Measurements from ENCODE around the gene TMEM245. TPM values are rescaled to one million over a fixed set of nuclear protein-coding genes. Genes with fewer than 3 reads are reported as not detected.

Gene TMEM245
- total RNA-seq, 1 donor from 2014 or later: 52.2 TPM

- no peak overlapping the region for H3K4me3 ChIP-seq (ENCODE audit: insufficient read depth, low read depth, low read length)
- FAIRE-seq (no peak), DNase-seq (ENCODE audit: low read depth) (no peak)
- no peak for TF ChIP-seq EZH2 (IDR thresholded peaks at IDR 0.05; ENCODE audit: insufficient read depth, low read length)
- TF ChIP-seq CTCF (IDR thresholded peaks at IDR 0.05; ENCODE audit: insufficient read depth, low read depth, low read length): no peak
- peaks cover 5% of the 10 kb centered on the region for H3K4me1 ChIP-seq (ENCODE audit: insufficient read depth, low read length)
- H4K20me1 ChIP-seq (ENCODE audit: insufficient read depth, low read length): peaks cover 47% of the 10 kb centered on the region
- Mint-ChIP-seq H3K4me3 (ENCODE audit: unreplicated experiment) (no peak overlapping the region), H3K9me3 (ENCODE audit: unreplicated experiment) (peaks cover 9% of the 10 kb centered on the region), H3K27me3 (ENCODE audit: low read depth, unreplicated experiment) (no peaks in the 10 kb centered on the region), H3K4me1 (ENCODE audit: low read depth, unreplicated experiment) (peaks cover 8% of the 10 kb centered on the region), H3K36me3 (ENCODE audit: low read depth, unreplicated experiment) (peaks cover 16% of the 10 kb centered on the region), H3K27ac (ENCODE audit: unreplicated experiment) (no peak overlapping the region)
- no peak overlapping the region for H3K4me2 ChIP-seq (ENCODE audit: low read length)
- no peak overlapping the region for H2AFZ ChIP-seq (ENCODE audit: low read depth, low read length)
- peaks cover 5% of the 10 kb centered on the region for H3K9me3 ChIP-seq (ENCODE audit: insufficient read depth, low read depth, low read length)
- H3K36me3 ChIP-seq (ENCODE audit: insufficient read depth, low read length): no peaks in the 10 kb centered on the region
- H3K27ac ChIP-seq (ENCODE audit: low read depth, low read length): no peak overlapping the region
- no peak overlapping the region for H3K9ac ChIP-seq (ENCODE audit: low read length)
- peaks cover 88% of the 10 kb centered on the region for H3K79me2 ChIP-seq (ENCODE audit: insufficient read depth, low read length)
- no peaks in the 10 kb centered on the region for H3K27me3 ChIP-seq (ENCODE audit: insufficient read depth, low read length)
These were observed 117.6 kb downstream of the TMEM245 start for GRCh38 chr9:109002141-109002540.

- Histone ChIP-seq H3K27ac (ENCODE audit: low read depth, low read length) (peak overlapping the region; percentile 59), H3K4me3 (ENCODE audit: insufficient read depth, low read depth, low read length) (no peak overlapping the region), H3K4me2 (ENCODE audit: low read length) (peak overlapping the region; percentile 49), H3K27me3 (ENCODE audit: insufficient read depth, low read length) (no peaks in the 10 kb centered on the region), H3K9me3 (ENCODE audit: insufficient read depth, low read depth, low read length) (peaks cover 5% of the 10 kb centered on the region), H2AFZ (ENCODE audit: low read depth, low read length) (no peak overlapping the region), H3K79me2 (ENCODE audit: insufficient read depth, low read length) (peaks cover 87% of the 10 kb centered on the region), H4K20me1 (ENCODE audit: insufficient read depth, low read length) (peaks cover 42% of the 10 kb centered on the region), H3K36me3 (ENCODE audit: insufficient read depth, low read length) (no peaks in the 10 kb centered on the region), H3K4me1 (ENCODE audit: insufficient read depth, low read length) (peaks cover 5% of the 10 kb centered on the region), H3K9ac (ENCODE audit: low read length) (no peak overlapping the region)
- no peaks in the 10 kb centered on the region for H3K27me3 Mint-ChIP-seq (ENCODE audit: low read depth, unreplicated experiment)
- H3K4me1 Mint-ChIP-seq (ENCODE audit: low read depth, unreplicated experiment): peaks cover 8% of the 10 kb centered on the region
- no peak overlapping the region for H3K4me3 Mint-ChIP-seq (ENCODE audit: unreplicated experiment)
- TF ChIP-seq CTCF (IDR thresholded peaks at IDR 0.05; ENCODE audit: insufficient read depth, low read depth, low read length): no peak
- no peak for TF ChIP-seq EZH2 (IDR thresholded peaks at IDR 0.05; ENCODE audit: insufficient read depth, low read length)
- H3K36me3 Mint-ChIP-seq (ENCODE audit: low read depth, unreplicated experiment): peaks cover 18% of the 10 kb centered on the region
- FAIRE-seq (peak; percentile 97), DNase-seq (ENCODE audit: low read depth) (peak; percentile 94)
- peak overlapping the region; percentile 29 for H3K27ac Mint-ChIP-seq (ENCODE audit: unreplicated experiment)
- H3K9me3 Mint-ChIP-seq (ENCODE audit: unreplicated experiment): peaks cover 9% of the 10 kb centered on the region
These were observed 118.5 kb downstream of the TMEM245 start for GRCh38 chr9:109001275-109001676.

- Mint-ChIP-seq H3K9me3 (ENCODE audit: unreplicated experiment) (peaks cover 4% of the 10 kb centered on the region), H3K4me3 (ENCODE audit: unreplicated experiment) (no peak overlapping the region), H3K4me1 (ENCODE audit: low read depth, unreplicated experiment) (peaks cover 10% of the 10 kb centered on the region), H3K36me3 (ENCODE audit: low read depth, unreplicated experiment) (peaks cover 8% of the 10 kb centered on the region), H3K27me3 (ENCODE audit: low read depth, unreplicated experiment) (no peaks in the 10 kb centered on the region), H3K27ac (ENCODE audit: unreplicated experiment) (no peak overlapping the region)
- peaks cover 79% of the 10 kb centered on the region for H3K79me2 ChIP-seq (ENCODE audit: insufficient read depth, low read length)
- no peak for FAIRE-seq
- no peaks in the 10 kb centered on the region for H3K9me3 ChIP-seq (ENCODE audit: insufficient read depth, low read depth, low read length)
- H2AFZ ChIP-seq (ENCODE audit: low read depth, low read length): no peak overlapping the region
- peaks cover 5% of the 10 kb centered on the region for H3K4me1 ChIP-seq (ENCODE audit: insufficient read depth, low read length)
- no peak for DNase-seq (ENCODE audit: low read depth)
- H3K36me3 ChIP-seq (ENCODE audit: insufficient read depth, low read length): peaks cover 3% of the 10 kb centered on the region
- no peak overlapping the region for H3K9ac ChIP-seq (ENCODE audit: low read length)
- no peak overlapping the region for H3K27ac ChIP-seq (ENCODE audit: low read depth, low read length)
- peaks cover 55% of the 10 kb centered on the region for H4K20me1 ChIP-seq (ENCODE audit: insufficient read depth, low read length)
- H3K4me3 ChIP-seq (ENCODE audit: insufficient read depth, low read depth, low read length): no peak overlapping the region
- no peak overlapping the region for H3K4me2 ChIP-seq (ENCODE audit: low read length)
- no peak for TF ChIP-seq CTCF (IDR thresholded peaks at IDR 0.05; ENCODE audit: insufficient read depth, low read depth, low read length)
- no peak for TF ChIP-seq EZH2 (IDR thresholded peaks at IDR 0.05; ENCODE audit: insufficient read depth, low read length)
- H3K27me3 ChIP-seq (ENCODE audit: insufficient read depth, low read length): no peaks in the 10 kb centered on the region
These were observed 122.6 kb downstream of the TMEM245 start for GRCh38 chr9:108997112-108997511.
